Panc1 (cell line): ENCODE measurements around the gene SRMS.

Experiments used
- SIN3A ChIP-seq: IDR thresholded peaks from 2 replicates; pipeline ENCODE4 v1.6.1; 2012; ENCODE audit warnings: low read depth, mild to moderate bottlenecking, low read length, moderate library complexity, borderline replicate concordance; ENCODE audit not compliant: insufficient read depth
- TCF7L2 ChIP-seq: IDR thresholded peaks from 2 replicates; pipeline ENCODE4 v1.6.1; 2011; ENCODE audit warnings: mild to moderate bottlenecking, low read depth, low read length, inconsistent platforms
- TF ChIP-seq, protein P1 (sequence below): fragments of 450-650 bp; IDR thresholded peaks from 2 replicates; pipeline ENCODE4 v1.5.1; 2017; ENCODE audit warnings: mild to moderate bottlenecking

- no peak for TF ChIP-seq TCF7L2
- TF ChIP-seq, protein P1, sequence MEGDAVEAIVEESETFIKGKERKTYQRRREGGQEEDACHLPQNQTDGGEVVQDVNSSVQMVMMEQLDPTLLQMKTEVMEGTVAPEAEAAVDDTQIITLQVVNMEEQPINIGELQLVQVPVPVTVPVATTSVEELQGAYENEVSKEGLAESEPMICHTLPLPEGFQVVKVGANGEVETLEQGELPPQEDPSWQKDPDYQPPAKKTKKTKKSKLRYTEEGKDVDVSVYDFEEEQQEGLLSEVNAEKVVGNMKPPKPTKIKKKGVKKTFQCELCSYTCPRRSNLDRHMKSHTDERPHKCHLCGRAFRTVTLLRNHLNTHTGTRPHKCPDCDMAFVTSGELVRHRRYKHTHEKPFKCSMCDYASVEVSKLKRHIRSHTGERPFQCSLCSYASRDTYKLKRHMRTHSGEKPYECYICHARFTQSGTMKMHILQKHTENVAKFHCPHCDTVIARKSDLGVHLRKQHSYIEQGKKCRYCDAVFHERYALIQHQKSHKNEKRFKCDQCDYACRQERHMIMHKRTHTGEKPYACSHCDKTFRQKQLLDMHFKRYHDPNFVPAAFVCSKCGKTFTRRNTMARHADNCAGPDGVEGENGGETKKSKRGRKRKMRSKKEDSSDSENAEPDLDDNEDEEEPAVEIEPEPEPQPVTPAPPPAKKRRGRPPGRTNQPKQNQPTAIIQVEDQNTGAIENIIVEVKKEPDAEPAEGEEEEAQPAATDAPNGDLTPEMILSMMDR, result no peak
- TF ChIP-seq SIN3A, result no peak
Observed at GRCh38 chr20:63568170-63568981, 20.8 kb upstream of the SRMS start.
